Activated naive CD4-positive, alpha-beta T cell treated with anti-CD3 and anti-CD28 coated beads, Interleukin-2, amount 50 U/mL, for 24 hours (primary cell): Measurements from ENCODE around the gene WFDC6.

ENCODE experiments used
- H3K27ac Mint-ChIP-seq: one replicate; pipeline ENCODE4 v1.8.0; 2021; ENCODE audit warnings: mild to moderate bottlenecking, mixed read lengths
- H3K27me3 Mint-ChIP-seq: one replicate; pipeline ENCODE4 v1.8.0; 2021; ENCODE audit warnings: mixed read lengths
- H3K36me3 Mint-ChIP-seq: one replicate; pipeline ENCODE4 v1.8.0; 2021; ENCODE audit warnings: mixed read lengths
- H3K4me1 Mint-ChIP-seq: one replicate; pipeline ENCODE4 v1.8.0; 2021; ENCODE audit warnings: mixed read lengths
- H3K4me3 Mint-ChIP-seq: one replicate; pipeline ENCODE4 v1.8.0; 2021; ENCODE audit warnings: mild to moderate bottlenecking, mixed read lengths
- H3K9me3 Mint-ChIP-seq: one replicate; pipeline ENCODE4 v1.8.0; 2021; ENCODE audit warnings: mixed read lengths

WFDC6 gene

DNA sequence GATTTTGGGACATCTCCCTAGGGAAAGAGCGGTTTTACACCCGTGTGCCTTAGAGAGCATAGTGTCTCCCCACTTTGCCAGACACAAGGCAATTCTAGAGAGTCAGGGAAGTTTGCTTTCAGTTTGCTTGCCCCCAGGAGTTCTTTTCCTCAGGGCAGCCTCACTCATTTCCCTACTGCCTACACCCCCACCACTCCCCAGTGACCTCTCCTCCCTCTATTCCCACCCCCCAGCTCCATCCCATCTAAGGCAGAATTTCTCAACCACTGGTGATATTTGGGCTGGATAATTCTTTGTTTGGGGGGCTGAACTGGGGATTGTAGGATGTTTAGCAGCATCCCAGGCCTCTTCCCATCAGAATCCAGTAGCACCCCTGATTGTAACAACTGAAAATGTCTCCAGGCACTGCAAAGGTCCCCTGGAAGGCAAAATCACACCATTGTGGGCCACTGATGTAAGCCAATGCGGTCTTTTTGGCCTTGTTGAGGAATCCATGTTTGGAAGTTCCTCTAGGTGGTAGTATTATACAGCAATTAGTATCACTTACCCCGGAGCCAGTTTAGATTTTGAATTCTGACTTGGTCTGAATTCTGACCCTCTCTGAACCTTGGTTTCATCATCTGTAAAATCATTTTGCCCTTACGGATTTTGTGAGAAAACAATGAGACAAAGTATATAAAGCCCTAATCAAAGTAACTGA lies 6.6 kb upstream of the WFDC6 start:
- Mint-ChIP-seq H3K4me3 (no peak overlapping the region), H3K27me3 (peaks cover 25% of the 10 kb centered on the region), H3K9me3 (no peaks in the 10 kb centered on the region), H3K36me3 (no peaks in the 10 kb centered on the region), H3K27ac (no peak overlapping the region), H3K4me1 (no peaks in the 10 kb centered on the region)

DNA sequence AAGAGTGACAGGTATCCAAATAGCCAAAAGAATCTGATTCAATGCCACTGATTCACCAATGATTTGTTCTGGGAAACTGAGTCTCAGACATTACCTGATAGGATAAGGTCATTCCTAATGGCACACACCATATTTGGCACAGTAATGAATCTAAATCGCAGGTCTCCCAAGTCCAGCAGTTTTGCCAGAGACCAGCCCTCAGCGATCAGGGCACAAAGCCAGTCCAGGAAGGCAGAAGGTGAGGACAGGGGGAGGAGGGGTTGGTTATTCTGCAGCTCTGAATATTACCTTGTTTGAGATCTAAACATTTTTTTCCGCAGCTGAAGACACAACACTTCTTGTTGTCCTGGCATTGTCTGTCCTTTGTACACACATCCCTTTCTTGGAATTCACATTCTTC lies 6.1 kb upstream of the WFDC6 start:
- Mint-ChIP-seq H3K27me3 (peaks cover 27% of the 10 kb centered on the region), H3K27ac (no peak overlapping the region)

GRCh38 chr20:45538209-45538799 lies 978 bp downstream of the WFDC6 start:
- H3K27me3 Mint-ChIP-seq, result peaks cover 30% of the 10 kb centered on the region
- H3K36me3 Mint-ChIP-seq, result no peaks in the 10 kb centered on the region
- no peaks in the 10 kb centered on the region for H3K9me3 Mint-ChIP-seq
- H3K4me1 Mint-ChIP-seq, result no peaks in the 10 kb centered on the region
- H3K27ac Mint-ChIP-seq, result no peak overlapping the region
- H3K4me3 Mint-ChIP-seq, result no peak overlapping the region

More for the DNA sequence above, 6.1 kb upstream of the WFDC6 start:
- no peaks in the 10 kb centered on the region for H3K4me1 Mint-ChIP-seq
- no peaks in the 10 kb centered on the region for H3K9me3 Mint-ChIP-seq
- H3K4me3 Mint-ChIP-seq, result no peak overlapping the region
- no peaks in the 10 kb centered on the region for H3K36me3 Mint-ChIP-seq

GRCh38 chr20:45527294-45527693 lies 12.0 kb downstream of the WFDC6 start:
- Mint-ChIP-seq H3K9me3 (no peaks in the 10 kb centered on the region), H3K4me3 (no peak overlapping the region), H3K4me1 (no peaks in the 10 kb centered on the region), H3K27ac (no peak overlapping the region), H3K36me3 (no peaks in the 10 kb centered on the region), H3K27me3 (peaks cover 20% of the 10 kb centered on the region)

DNA sequence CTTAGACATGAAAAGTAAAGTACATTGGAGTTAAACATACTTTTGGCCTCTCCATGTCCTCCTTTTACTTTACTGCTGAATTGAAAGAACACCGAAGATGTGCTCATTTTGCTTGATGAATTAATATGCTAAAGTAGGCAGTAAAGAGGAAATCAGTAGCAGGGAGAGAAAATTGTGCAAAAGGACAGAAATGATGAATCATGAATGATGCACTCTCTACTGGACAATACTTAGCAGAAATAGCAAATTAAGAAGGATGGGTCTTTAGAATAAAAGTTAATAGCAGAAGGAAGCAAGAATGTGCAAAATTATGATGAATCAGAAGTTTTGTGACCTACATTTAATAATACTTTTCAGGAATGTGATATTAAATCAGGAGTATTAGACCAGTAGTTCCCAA lies 15.5 kb downstream of the WFDC6 start:
- peaks cover 20% of the 10 kb centered on the region for H3K27me3 Mint-ChIP-seq
- no peaks in the 10 kb centered on the region for H3K4me1 Mint-ChIP-seq
- H3K36me3 Mint-ChIP-seq, result no peaks in the 10 kb centered on the region
- H3K4me3 Mint-ChIP-seq, result no peak overlapping the region
- no peak overlapping the region for H3K27ac Mint-ChIP-seq
- H3K9me3 Mint-ChIP-seq, result no peaks in the 10 kb centered on the region

DNA sequence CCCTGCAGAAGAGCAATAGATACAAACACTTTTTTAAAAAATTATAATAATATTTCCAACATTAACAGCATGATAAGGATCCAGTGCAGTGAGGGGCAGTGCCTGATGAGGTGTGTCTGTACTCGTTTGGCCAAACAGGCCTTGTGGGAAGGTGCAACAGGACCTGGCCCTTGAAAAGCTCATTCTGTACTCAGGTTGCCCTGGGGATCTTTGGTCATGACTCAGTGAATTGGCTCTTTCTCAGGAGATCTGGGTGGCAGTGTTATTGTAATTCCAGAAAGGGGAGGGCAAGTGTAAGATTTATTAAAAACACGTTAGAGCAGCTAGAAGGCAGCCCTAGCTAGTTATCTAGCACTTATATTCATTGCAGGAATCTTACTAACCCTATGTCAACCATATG lies 21.0 kb downstream of the WFDC6 start:
- Mint-ChIP-seq H3K4me3 (no peak overlapping the region), H3K36me3 (no peaks in the 10 kb centered on the region), H3K27me3 (peaks cover 11% of the 10 kb centered on the region), H3K4me1 (no peaks in the 10 kb centered on the region), H3K27ac (no peak overlapping the region), H3K9me3 (peaks cover 5% of the 10 kb centered on the region)

- peaks cover 11% of the 10 kb centered on the region for H3K27me3 Mint-ChIP-seq
These were observed 24.0 kb downstream of the WFDC6 start, which contains the start of gene SPINT3 for GRCh38 chr20:45515147-45515913. SPINT3 (minus strand) TSS chr20:45515622; CDS start chr20:45515608, 14 bp downstream.

GRCh38 chr20:45510242-45510862 lies 28.9 kb downstream of the WFDC6 start:
- Mint-ChIP-seq H3K9me3 (no peaks in the 10 kb centered on the region), H3K27me3 (peaks cover 15% of the 10 kb centered on the region), H3K27ac (no peak overlapping the region), H3K36me3 (no peaks in the 10 kb centered on the region), H3K4me3 (no peak overlapping the region), H3K4me1 (no peaks in the 10 kb centered on the region)

More at GRCh38 chr20:45515147-45515913, 24.0 kb downstream of the WFDC6 start, which contains the start of gene SPINT3:
- Mint-ChIP-seq H3K36me3 (no peaks in the 10 kb centered on the region), H3K9me3 (peaks cover 5% of the 10 kb centered on the region), H3K4me1 (no peaks in the 10 kb centered on the region), H3K27ac (no peak within 1 kb of the TSS), H3K4me3 (no peak within 1 kb of the TSS)

DNA sequence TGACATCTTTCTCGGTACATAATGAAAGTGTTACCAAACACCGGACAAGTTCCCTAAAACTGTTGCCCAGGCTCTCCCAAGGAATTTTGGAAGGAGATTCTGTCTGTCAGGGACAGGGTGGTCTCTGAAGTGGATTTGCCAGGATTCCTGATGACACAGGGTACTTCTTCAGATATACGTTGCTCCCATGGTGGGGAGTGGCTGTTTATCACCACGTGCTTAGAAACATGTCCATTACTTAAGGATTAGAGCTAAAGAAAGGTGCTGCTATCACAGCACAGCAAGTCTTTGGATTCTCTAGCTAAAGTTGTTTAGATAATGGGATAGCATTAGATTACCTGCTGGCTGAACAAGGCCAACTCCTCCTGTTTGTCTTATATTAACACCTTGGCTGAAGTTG lies 30.2 kb downstream of the WFDC6 start:
- Mint-ChIP-seq H3K4me1 (no peaks in the 10 kb centered on the region), H3K27me3 (peaks cover 16% of the 10 kb centered on the region), H3K36me3 (no peaks in the 10 kb centered on the region), H3K9me3 (no peaks in the 10 kb centered on the region), H3K27ac (no peak overlapping the region), H3K4me3 (no peak overlapping the region)

- no peaks in the 10 kb centered on the region for H3K9me3 Mint-ChIP-seq
- H3K27me3 Mint-ChIP-seq, result peaks cover 19% of the 10 kb centered on the region
- no peak overlapping the region for H3K27ac Mint-ChIP-seq
- H3K4me1 Mint-ChIP-seq, result no peaks in the 10 kb centered on the region
- no peaks in the 10 kb centered on the region for H3K36me3 Mint-ChIP-seq
- H3K4me3 Mint-ChIP-seq, result no peak overlapping the region
These were observed 31.0 kb downstream of the WFDC6 start for GRCh38 chr20:45508068-45508886.

GRCh38 chr20:45507011-45507820 lies 32.1 kb downstream of the WFDC6 start:
- no peaks in the 10 kb centered on the region for H3K36me3 Mint-ChIP-seq
- peaks cover 19% of the 10 kb centered on the region for H3K27me3 Mint-ChIP-seq
- H3K9me3 Mint-ChIP-seq, result no peaks in the 10 kb centered on the region
- no peak overlapping the region for H3K4me3 Mint-ChIP-seq
- peak overlapping the region; percentile 21 for H3K27ac Mint-ChIP-seq
- no peaks in the 10 kb centered on the region for H3K4me1 Mint-ChIP-seq

- Mint-ChIP-seq H3K9me3 (no peaks in the 10 kb centered on the region), H3K27ac (no peak overlapping the region), H3K27me3 (peaks cover 21% of the 10 kb centered on the region), H3K4me3 (no peak overlapping the region), H3K4me1 (no peaks in the 10 kb centered on the region), H3K36me3 (no peaks in the 10 kb centered on the region)
These were observed 32.9 kb downstream of the WFDC6 start for GRCh38 chr20:45506398-45506797.

- Mint-ChIP-seq H3K27ac (no peak overlapping the region), H3K27me3 (peaks cover 27% of the 10 kb centered on the region), H3K36me3 (no peaks in the 10 kb centered on the region), H3K9me3 (no peaks in the 10 kb centered on the region), H3K4me3 (no peak overlapping the region), H3K4me1 (no peaks in the 10 kb centered on the region)
These were observed 35.9 kb downstream of the WFDC6 start for GRCh38 chr20:45503403-45503802.

DNA sequence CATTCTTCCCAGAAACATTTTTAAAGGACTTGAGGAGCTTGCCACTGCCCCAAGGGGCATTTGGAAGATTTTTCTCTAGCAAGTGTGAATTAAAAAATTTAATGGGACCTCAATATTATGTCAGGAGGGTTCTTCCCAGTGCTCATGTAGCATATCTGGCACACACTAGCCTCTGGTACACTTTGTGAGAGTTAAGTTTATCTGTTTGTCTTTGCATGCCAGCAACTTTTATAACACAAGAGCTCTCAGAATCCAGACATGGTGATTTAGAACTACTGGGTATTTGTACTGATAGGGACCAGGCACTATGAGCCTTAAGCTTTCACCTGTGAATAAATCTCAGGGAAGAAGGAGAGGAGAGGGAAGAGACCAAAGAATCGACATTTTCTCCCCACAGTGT lies 36.7 kb downstream of the WFDC6 start:
- H3K4me3 Mint-ChIP-seq, result no peak overlapping the region
- H3K4me1 Mint-ChIP-seq, result no peaks in the 10 kb centered on the region
- peaks cover 30% of the 10 kb centered on the region for H3K27me3 Mint-ChIP-seq
- no peaks in the 10 kb centered on the region for H3K9me3 Mint-ChIP-seq
- H3K27ac Mint-ChIP-seq, result no peak overlapping the region
- no peaks in the 10 kb centered on the region for H3K36me3 Mint-ChIP-seq
